ENCODE results near the gene TRIML2. TPM values are rescaled to one million over a fixed set of nuclear protein-coding genes. Genes with fewer than 3 reads are reported as not detected.

The TRIML2 gene
- total and polyA plus RNA-seq, 2 of the 13 experiments (the other 11 are each of a cell fraction or from before 2014, with no cell fraction given) = not detected

DNA sequence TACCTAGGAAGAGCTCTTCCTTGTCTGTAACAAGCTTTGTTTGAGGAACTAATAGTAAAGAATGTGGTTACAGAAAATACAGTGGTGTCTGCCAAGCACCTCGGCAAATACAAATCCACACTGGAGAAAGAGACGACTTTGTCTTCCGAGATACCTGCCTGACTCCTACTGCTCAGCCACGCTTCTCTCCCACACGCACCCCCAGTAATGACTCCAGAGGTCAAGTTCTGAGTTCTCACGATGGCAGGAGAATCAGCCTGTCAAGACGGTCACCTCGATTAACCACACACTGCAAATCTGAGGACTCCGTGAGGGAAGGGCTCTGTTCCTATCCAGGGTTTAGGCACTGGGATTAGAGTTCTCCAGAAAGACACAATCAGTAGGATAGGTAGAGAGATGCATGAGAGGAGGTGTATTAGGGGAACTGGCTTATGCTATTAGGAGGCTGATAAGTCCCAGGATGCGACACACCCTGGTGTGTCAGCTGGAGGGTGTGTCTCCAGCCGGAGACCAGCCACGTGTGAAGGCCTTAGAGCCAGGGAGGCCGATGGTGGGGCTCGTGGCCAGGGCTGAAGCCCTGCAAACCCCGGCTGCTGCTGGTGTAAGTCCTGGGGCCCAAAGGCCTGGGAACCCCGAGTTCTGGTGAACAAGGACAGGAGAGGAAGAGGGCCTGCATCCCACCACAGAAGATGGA, 8.4 kb upstream of the TRIML2 start:
- no peak for DNase-seq (ENCODE audit: low spot score)
- Histone ChIP-seq H3K4me3 (replicated peaks in 1 of 3; ENCODE audit: insufficient read depth in 1 of 3, low read depth in 2 of 3, low read length in 3 of 3) (no peak overlapping the region), H2AFZ (ENCODE audit: low read length) (no peak overlapping the region), H3K4me2 (ENCODE audit: low read depth, low read length) (no peak overlapping the region), H3K4me1 (ENCODE audit: insufficient read depth, low read length) (no peaks in the 10 kb centered on the region), H3K9ac (ENCODE audit: insufficient read depth, low read depth, low read length) (no peak overlapping the region), H3K79me2 (ENCODE audit: insufficient read depth, low read length) (no peaks in the 10 kb centered on the region), H4K20me1 (ENCODE audit: insufficient read depth, low read length) (no peaks in the 10 kb centered on the region), H3K27me3 (ENCODE audit: control insufficient read depth in 1 of 2, insufficient read depth in 2 of 2, low read length in 2 of 2) (peaks cover 0 to 15% of the 10 kb centered on the region in 2 experiments; a peak in 4 of 5 replicates), H3K9me3 (ENCODE audit: low read length) (no peaks in the 10 kb centered on the region), H3K27ac (ENCODE audit: extremely low read length, insufficient read depth, low read length) (no peak overlapping the region), H3K36me3 (replicated peaks in 1 of 2; ENCODE audit: control insufficient read depth in 1 of 2, insufficient read depth in 2 of 2, low read length in 2 of 2) (no peaks in the 10 kb centered on the region)
- no peak for FAIRE-seq
- ChIA-PET CTCF (ENCODE audit: low intra/inter-chr PET ratio, low total read pairs) (no interaction called here), POLR2A (no interaction called here)
- no peak for ATAC-seq
- no TSS peak for BruUV-seq (replicated peaks)
- WGBS (ENCODE audit: low lambda C conversion rate) = 16% methylated on average over 11 of the region's 16 CpGs
- in situ Hi-C loops (cut with HindIII; ENCODE audit: extremely low pct_ligation_motif_present, low pct_unique_long_range_greater_than_20kb) = no loop called here
- intact Hi-C loops (cut with micrococcal nuclease; ENCODE audit: unreplicated experiment) = no loop called here
- TF ChIP-seq FOSL2 (CRISPR knock-in tag; IDR thresholded peaks at IDR 0.05) = no peak
- TF ChIP-seq, protein P1, sequence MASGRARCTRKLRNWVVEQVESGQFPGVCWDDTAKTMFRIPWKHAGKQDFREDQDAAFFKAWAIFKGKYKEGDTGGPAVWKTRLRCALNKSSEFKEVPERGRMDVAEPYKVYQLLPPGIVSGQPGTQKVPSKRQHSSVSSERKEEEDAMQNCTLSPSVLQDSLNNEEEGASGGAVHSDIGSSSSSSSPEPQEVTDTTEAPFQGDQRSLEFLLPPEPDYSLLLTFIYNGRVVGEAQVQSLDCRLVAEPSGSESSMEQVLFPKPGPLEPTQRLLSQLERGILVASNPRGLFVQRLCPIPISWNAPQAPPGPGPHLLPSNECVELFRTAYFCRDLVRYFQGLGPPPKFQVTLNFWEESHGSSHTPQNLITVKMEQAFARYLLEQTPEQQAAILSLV (CRISPR knock-in tag; IDR thresholded peaks at IDR 0.05; ENCODE audit: borderline replicate concordance) = no peak
- TF ChIP-seq, protein P2, sequence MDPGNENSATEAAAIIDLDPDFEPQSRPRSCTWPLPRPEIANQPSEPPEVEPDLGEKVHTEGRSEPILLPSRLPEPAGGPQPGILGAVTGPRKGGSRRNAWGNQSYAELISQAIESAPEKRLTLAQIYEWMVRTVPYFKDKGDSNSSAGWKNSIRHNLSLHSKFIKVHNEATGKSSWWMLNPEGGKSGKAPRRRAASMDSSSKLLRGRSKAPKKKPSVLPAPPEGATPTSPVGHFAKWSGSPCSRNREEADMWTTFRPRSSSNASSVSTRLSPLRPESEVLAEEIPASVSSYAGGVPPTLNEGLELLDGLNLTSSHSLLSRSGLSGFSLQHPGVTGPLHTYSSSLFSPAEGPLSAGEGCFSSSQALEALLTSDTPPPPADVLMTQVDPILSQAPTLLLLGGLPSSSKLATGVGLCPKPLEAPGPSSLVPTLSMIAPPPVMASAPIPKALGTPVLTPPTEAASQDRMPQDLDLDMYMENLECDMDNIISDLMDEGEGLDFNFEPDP (CRISPR knock-in tag; conservative IDR thresholded peaks at IDR 0.05) = no peak

DNA sequence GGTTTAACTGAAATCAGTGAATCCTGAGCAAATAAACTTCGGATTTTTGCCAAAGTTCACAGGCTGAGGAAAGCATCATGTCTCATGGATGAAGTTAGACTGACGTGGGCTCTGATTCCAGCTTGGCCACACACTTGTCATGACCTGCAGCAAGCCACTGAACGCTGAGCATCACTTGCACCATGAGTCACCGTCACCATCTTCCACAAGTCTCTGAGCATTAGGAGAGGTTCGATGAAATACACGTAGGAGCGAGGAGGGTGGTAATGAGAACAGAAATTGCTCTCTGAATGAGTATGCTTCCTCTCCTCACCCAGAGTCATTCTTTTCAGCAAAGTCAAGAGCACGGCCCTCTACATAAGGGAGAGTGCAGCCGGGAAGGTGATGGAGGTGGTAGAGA, 3.8 kb upstream of the TRIML2 start:
- Histone ChIP-seq H4K20me1 (ENCODE audit: insufficient read depth, low read length) (no peaks in the 10 kb centered on the region), H3K9me3 (ENCODE audit: low read length) (no peaks in the 10 kb centered on the region), H3K27me3 (ENCODE audit: control insufficient read depth in 1 of 2, insufficient read depth in 2 of 2, low read length in 2 of 2) (peaks cover 0 to 6% of the 10 kb centered on the region in 2 experiments; a peak in 2 of 5 replicates), H3K4me1 (ENCODE audit: insufficient read depth, low read length) (no peaks in the 10 kb centered on the region), H3K4me3 (replicated peaks in 1 of 3; ENCODE audit: insufficient read depth in 1 of 3, low read depth in 2 of 3, low read length in 3 of 3) (no peak overlapping the region), H3K27ac (ENCODE audit: extremely low read length, insufficient read depth, low read length) (no peak overlapping the region), H3K79me2 (ENCODE audit: insufficient read depth, low read length) (no peaks in the 10 kb centered on the region), H2AFZ (ENCODE audit: low read length) (no peak overlapping the region), H3K9ac (ENCODE audit: insufficient read depth, low read depth, low read length) (no peak overlapping the region), H3K36me3 (replicated peaks in 1 of 2; ENCODE audit: control insufficient read depth in 1 of 2, insufficient read depth in 2 of 2, low read length in 2 of 2) (no peaks in the 10 kb centered on the region), H3K4me2 (ENCODE audit: low read depth, low read length) (no peak overlapping the region)
- in situ Hi-C loops (cut with HindIII; ENCODE audit: extremely low pct_ligation_motif_present, low pct_unique_long_range_greater_than_20kb) = no loop called here
- BruUV-seq (replicated peaks) = no TSS peak
- DNase-seq (ENCODE audit: low spot score) = no peak
- 34% methylated on average over 8 of the region's 9 CpGs for WGBS (ENCODE audit: low lambda C conversion rate)
- FAIRE-seq = no peak
- intact Hi-C loops (cut with micrococcal nuclease; ENCODE audit: unreplicated experiment) = no loop called here
- POLR2A ChIA-PET = no interaction called here
- ATAC-seq = no peak
- CTCF ChIA-PET (ENCODE audit: low intra/inter-chr PET ratio, low total read pairs) = no interaction called here
- TF ChIP-seq JUN (CRISPR knock-in tag; IDR thresholded peaks at IDR 0.05) = no peak
- TF ChIP-seq, protein P3, sequence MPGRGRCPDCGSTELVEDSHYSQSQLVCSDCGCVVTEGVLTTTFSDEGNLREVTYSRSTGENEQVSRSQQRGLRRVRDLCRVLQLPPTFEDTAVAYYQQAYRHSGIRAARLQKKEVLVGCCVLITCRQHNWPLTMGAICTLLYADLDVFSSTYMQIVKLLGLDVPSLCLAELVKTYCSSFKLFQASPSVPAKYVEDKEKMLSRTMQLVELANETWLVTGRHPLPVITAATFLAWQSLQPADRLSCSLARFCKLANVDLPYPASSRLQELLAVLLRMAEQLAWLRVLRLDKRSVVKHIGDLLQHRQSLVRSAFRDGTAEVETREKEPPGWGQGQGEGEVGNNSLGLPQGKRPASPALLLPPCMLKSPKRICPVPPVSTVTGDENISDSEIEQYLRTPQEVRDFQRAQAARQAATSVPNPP (CRISPR knock-in tag; IDR thresholded peaks at IDR 0.05) = no peak
- TF ChIP-seq, protein P4, sequence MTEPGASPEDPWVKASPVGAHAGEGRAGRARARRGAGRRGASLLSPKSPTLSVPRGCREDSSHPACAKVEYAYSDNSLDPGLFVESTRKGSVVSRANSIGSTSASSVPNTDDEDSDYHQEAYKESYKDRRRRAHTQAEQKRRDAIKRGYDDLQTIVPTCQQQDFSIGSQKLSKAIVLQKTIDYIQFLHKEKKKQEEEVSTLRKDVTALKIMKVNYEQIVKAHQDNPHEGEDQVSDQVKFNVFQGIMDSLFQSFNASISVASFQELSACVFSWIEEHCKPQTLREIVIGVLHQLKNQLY (CRISPR knock-in tag; IDR thresholded peaks at IDR 0.05) = no peak
- TF ChIP-seq MATR3 (CRISPR knock-in tag; IDR thresholded peaks at IDR 0.05) = no peak
- no peak for TF ChIP-seq ZNF709 (CRISPR knock-in tag; IDR thresholded peaks at IDR 0.05)
- TF ChIP-seq GATAD1 (CRISPR knock-in tag; IDR thresholded peaks at IDR 0.05) = no peak
- TF ChIP-seq PCBP2 (optimal IDR thresholded peaks at IDR 0.05; ENCODE audit: low read depth, low read length, poor library complexity, severe bottlenecking) = no peak
- TF ChIP-seq ZMYM2 (CRISPR knock-in tag; IDR thresholded peaks at IDR 0.05) = no peak

Measured in HepG2 (cell line).